PC-3 (cell line): ENCODE results near the gene DSG4. TPM values are rescaled to one million over a fixed set of nuclear protein-coding genes. Genes with fewer than 3 reads are reported as not detected.

Source experiments
- ATAC-seq: fragments of 200-7000 bp; cut with Tn5 transposase; 2 replicates; pipeline ENCODE4 v1.9.1; 2020; ENCODE audit warnings: mild to moderate bottlenecking, moderate library complexity
- BruUV-seq: library from RNA; stranded (reverse); fragments of 400-500 nt; replicated peaks from 2 replicates; lab custom pipeline; 2021; lab: Mats Ljungman, UMichigan
- CTCF ChIA-PET: fragments of 300-600 bp; sonication (Branson Sonifier 250); formaldehyde crosslinking; loops from one replicate; lab custom pipeline; 2022; ENCODE audit warnings: antibody characterized with exemption; lab: Charles Lee
- POLR2A ChIA-PET: fragments of 300-600 bp; sonication (Branson Sonifier 250); formaldehyde crosslinking; loops from one replicate; lab custom pipeline; 2022; ENCODE audit warnings: antibody characterized with exemption; ENCODE audit not compliant: unreplicated experiment; lab: Charles Lee
- DNase-seq: peaks from one replicate; pipeline ENCODE4 v3.0.0-alpha.2; 2015
- H2AFZ ChIP-seq: fragments of 300-600 bp; sonication (generic); 2 replicates; pipeline ENCODE4 v1.6.0; 2016; ENCODE audit warnings: antibody characterized with exemption, low read length
- H3F3A ChIP-seq: fragments of 300-600 bp; sonication (generic); one replicate; pipeline ENCODE4 v1.6.0; 2017; ENCODE audit warnings: antibody characterized with exemption, low read length, control low read depth, mild to moderate bottlenecking; ENCODE audit not compliant: unreplicated experiment
- H3K27ac ChIP-seq: fragments of 300-600 bp; sonication (generic); 2 replicates; pipeline ENCODE4 v1.5.1; 2016; ENCODE audit warnings: mild to moderate bottlenecking, low read length
- H3K27me3 ChIP-seq: fragments of 300-600 bp; sonication (generic); 2 replicates; pipeline ENCODE4 v1.6.1; 2016; ENCODE audit warnings: low read length, mixed read lengths
- H3K36me3 ChIP-seq: fragments of 300-600 bp; sonication (generic); 2 replicates; pipeline ENCODE4 v1.6.1; 2016; ENCODE audit warnings: low read depth, mixed run types, low read length, mixed read lengths
- H3K4me1 ChIP-seq: fragments of 300-600 bp; sonication (generic); 2 replicates; pipeline ENCODE4 v1.5.1; 2016; ENCODE audit warnings: low read length; ENCODE audit not compliant: insufficient read depth
- H3K4me2 ChIP-seq: fragments of 300-600 bp; sonication (generic); 2 replicates; pipeline ENCODE4 v1.6.0; 2016; ENCODE audit warnings: low read length
- H3K4me3 ChIP-seq: fragments of 300-600 bp; sonication (generic); 2 replicates; pipeline ENCODE4 v1.5.1; 2016; ENCODE audit warnings: mild to moderate bottlenecking, low read length, mixed read lengths
- H3K79me2 ChIP-seq: fragments of 300-600 bp; sonication (generic); 2 replicates; pipeline ENCODE4 v1.6.1; 2017; ENCODE audit warnings: low read length, mixed read lengths
- H3K9ac ChIP-seq: fragments of 300-600 bp; sonication (generic); 2 replicates; pipeline ENCODE4 v1.6.0; 2016; ENCODE audit warnings: mild to moderate bottlenecking, low read length
- H3K9me2 ChIP-seq: fragments of 300-600 bp; sonication (generic); replicated peaks from 2 replicates; pipeline ENCODE4 v1.6.1; 2016; ENCODE audit warnings: mixed run types, low read length, mixed read lengths
- H3K9me3 ChIP-seq: fragments of 300-600 bp; sonication (generic); 2 replicates; pipeline ENCODE4 v1.6.1; 2016; ENCODE audit warnings: low read length, mixed read lengths
- H4K20me1 ChIP-seq: fragments of 300-600 bp; sonication (generic); 2 replicates; pipeline ENCODE4 v1.6.1; 2016; ENCODE audit warnings: low read length, mixed read lengths
- CTCF ChIP-seq: fragments of 300-600 bp; sonication (generic); conservative IDR thresholded peaks from 2 replicates; pipeline ENCODE4 v1.5.1; 2017; ENCODE audit warnings: antibody characterized with exemption, low read depth, mild to moderate bottlenecking, low read length
- EZH2 ChIP-seq: fragments of 300-600 bp; sonication (generic); IDR thresholded peaks from one replicate; pipeline ENCODE4 v1.6.1; 2017; ENCODE audit warnings: antibody characterized with exemption, mild to moderate bottlenecking, low read length; ENCODE audit not compliant: unreplicated experiment
- EZH2phosphoT487 ChIP-seq: fragments of 300-600 bp; sonication (generic); IDR thresholded peaks from 2 replicates; pipeline ENCODE4 v1.6.1; 2018; ENCODE audit warnings: mild to moderate bottlenecking, antibody characterized with exemption, low read length, borderline replicate concordance
- intact Hi-C: fragments of 100-400 bp; cut with micrococcal nuclease; formaldehyde crosslinking; loops from 2 replicates; pipeline ENCODE4 v1.9.0; 2023
- total RNA-seq: library from RNA; depleted of rRNA; stranded (reverse); fragments of >200 nt; gene quantifications from 2 replicates; pipeline ENCODE4 v1.2.3, GENCODE V29; 2014; rRNA removed

The DSG4 gene
- total RNA-seq, 1 experiment from 2014 or later, result 0.04 TPM

GRCh38 chr18:31451625-31452024 lies 75.0 kb downstream of the DSG4 start:
- no peak for DNase-seq
- TF ChIP-seq EZH2phosphoT487 (no peak), EZH2 (no peak), CTCF (no peak)
- no peaks in the 10 kb centered on the region for H3F3A ChIP-seq
- H3K4me3 ChIP-seq, result no peak overlapping the region
- ChIA-PET POLR2A (no interaction called here), CTCF (no interaction called here)
- H3K36me3 ChIP-seq, result no peaks in the 10 kb centered on the region
- H3K9ac ChIP-seq, result no peak overlapping the region
- no peaks in the 10 kb centered on the region for H3K9me2 ChIP-seq
- no peak for ATAC-seq
- H3K4me2 ChIP-seq, result no peak overlapping the region
- H3K27ac ChIP-seq, result no peak overlapping the region
- no peaks in the 10 kb centered on the region for H3K79me2 ChIP-seq
- H2AFZ ChIP-seq, result no peak overlapping the region
- no TSS peak for BruUV-seq
- H3K9me3 ChIP-seq, result no peaks in the 10 kb centered on the region
- intact Hi-C loops, result no loop called here
- no peaks in the 10 kb centered on the region for H4K20me1 ChIP-seq
- H3K4me1 ChIP-seq, result peaks cover 8% of the 10 kb centered on the region; the same call in 1 of the 2 replicates
- H3K27me3 ChIP-seq, result no peaks in the 10 kb centered on the region

- no peaks in the 10 kb centered on the region for H3K27me3 ChIP-seq
- no peaks in the 10 kb centered on the region for H3K79me2 ChIP-seq
- H3K9ac ChIP-seq, result peak overlapping the region; percentile 41
- H3K9me2 ChIP-seq, result no peaks in the 10 kb centered on the region
- DNase-seq, result peak; percentile 74
- ChIA-PET POLR2A (interaction anchor here (0.6 kb wide), 1 partner anchor 28 kb away, joined by 5 read pairs; no protein-coding TSS in a partner anchor), CTCF (no interaction called here)
- peak; percentile 100 for ATAC-seq
- H3K4me3 ChIP-seq, result no peak overlapping the region
- BruUV-seq, result TSS peak; percentile 73
- H4K20me1 ChIP-seq, result no peaks in the 10 kb centered on the region
- intact Hi-C loops, result no loop called here
- TF ChIP-seq EZH2phosphoT487 (no peak), CTCF (no peak), EZH2 (no peak)
- peak overlapping the region; percentile 96 for H3K27ac ChIP-seq
- peaks cover 8% of the 10 kb centered on the region; the same call in 1 of the 2 replicates for H3K4me1 ChIP-seq
- H3F3A ChIP-seq, result no peaks in the 10 kb centered on the region
- peak overlapping the region; percentile 61 for H3K4me2 ChIP-seq
- H3K36me3 ChIP-seq, result no peaks in the 10 kb centered on the region
- peak overlapping the region; percentile 73 for H2AFZ ChIP-seq
- no peaks in the 10 kb centered on the region for H3K9me3 ChIP-seq
Observed at GRCh38 chr18:31454066-31454708, 77.6 kb downstream of the DSG4 start.

Other genes starting within 250 kb of the DSG4 start
- not detected in 2 replicates for gene DSC1, start 213.9 kb upstream of the DSG4 start, total RNA-seq
- gene DSG1, start 58.6 kb upstream of the DSG4 start, total RNA-seq, result not detected in 2 replicates
- not detected in 2 replicates for gene DSG3, start 71.0 kb downstream of the DSG4 start, total RNA-seq
- gene DSG2, start 121.4 kb downstream of the DSG4 start, total RNA-seq, result 17.2 and 21.1 TPM in 2 replicates
- not detected in 2 replicates for gene TTR, start 215.1 kb downstream of the DSG4 start, total RNA-seq